Epithelial cell of proximal tubule (primary cell): ENCODE measurements around the gene LDLRAD3. TPM values are rescaled to one million over a fixed set of nuclear protein-coding genes. Genes with fewer than 3 reads are reported as not detected.

Source experiments
- DNase-seq: peaks from one replicate; pipeline ENCODE4 v3.0.0-alpha.2; 2011; ENCODE audit warnings: low read depth
- H3K4me3 ChIP-seq: 2 replicates; pipeline ENCODE4 v1.5.1; 2011; ENCODE audit warnings: low read depth, mild to moderate bottlenecking, low read length
- CTCF ChIP-seq: conservative IDR thresholded peaks from 2 replicates; pipeline ENCODE4 v1.5.1; 2012; ENCODE audit warnings: low read depth, mild to moderate bottlenecking, low read length
- total RNA-seq: library from RNA; depleted of rRNA; stranded (reverse); fragments of >200 nt; gene quantifications from 2 replicates; pipeline ENCODE4 v1.2.3, GENCODE V29; 2015

Gene LDLRAD3
- total RNA-seq, 1 donor from 2014 or later, result 8.2 TPM

- no peak overlapping the region for H3K4me3 ChIP-seq
- TF ChIP-seq CTCF, result no peak
- no peak for DNase-seq
These were observed 304.6 kb downstream of the LDLRAD3 start for GRCh38 chr11:36248436-36248835.

GRCh38 chr11:36249246-36249645 is 305.4 kb downstream of the LDLRAD3 start:
- no peak for TF ChIP-seq CTCF
- peak; percentile 77 for DNase-seq

GRCh38 chr11:36251823-36252222 is 308.0 kb downstream of the LDLRAD3 start:
- no peak for DNase-seq
- TF ChIP-seq CTCF, result no peak
- H3K4me3 ChIP-seq, result no peak overlapping the region

More at GRCh38 chr11:36249246-36249645, 305.4 kb downstream of the LDLRAD3 start:
- H3K4me3 ChIP-seq, result no peak overlapping the region

GRCh38 chr11:36253238-36253637 is 309.4 kb downstream of the LDLRAD3 start:
- no peak for DNase-seq
- H3K4me3 ChIP-seq, result no peak overlapping the region
- TF ChIP-seq CTCF, result no peak

- no peak overlapping the region for H3K4me3 ChIP-seq
- TF ChIP-seq CTCF, result no peak
- DNase-seq, result no peak
These were observed 310.9 kb downstream of the LDLRAD3 start for GRCh38 chr11:36254713-36255112.

GRCh38 chr11:36257351-36257750 is 313.5 kb downstream of the LDLRAD3 start:
- no peak overlapping the region for H3K4me3 ChIP-seq
- TF ChIP-seq CTCF, result no peak
- DNase-seq, result peak; percentile 68

GRCh38 chr11:36258730-36259360 is 315.0 kb downstream of the LDLRAD3 start:
- no peak overlapping the region for H3K4me3 ChIP-seq
- TF ChIP-seq CTCF, result peak; percentile 83
- no peak for DNase-seq
